Naive thymus-derived CD4-positive, alpha-beta T cell (primary cell): ENCODE data around the gene SF3B5. TPM values are rescaled to one million over a fixed set of nuclear protein-coding genes. Genes with fewer than 3 reads are reported as not detected.
"Not testable (repeated sequence)": the region's sequence is repeated elsewhere in the genome, so short reads cannot be mapped to it uniquely, and the experiment has no call there.

ENCODE experiments used
- ATAC-seq: fragments of 150-1000 bp; cut with Tn5 transposase; 2 replicates; pipeline ENCODE4 v1.10.0; 2021; ENCODE audit warnings: mild to moderate bottlenecking, moderate library complexity
- CTCF ChIA-PET: fragments of 350-600 bp; sonication (Branson Sonifier 250); formaldehyde crosslinking; loops from one replicate; lab custom pipeline; 2021; ENCODE audit warnings: antibody characterized with exemption; lab: Charles Lee
- POLR2A ChIA-PET: fragments of 350-600 bp; sonication (Branson Sonifier 250); formaldehyde crosslinking; loops from one replicate; lab custom pipeline; 2021; ENCODE audit warnings: antibody characterized with exemption, inconsistent platforms; lab: Charles Lee
- DNase-seq, 9 donors: peaks; one replicate each; pipeline versions ENCODE4 v3.0.0 to v3.0.0-alpha.2; 2020 to 2022; ENCODE audit warnings: mixed read lengths in 1 of 9
- H3K27ac ChIP-seq: one replicate; pipeline ENCODE4 v1.7.0; 2013; ENCODE audit warnings: mild to moderate bottlenecking, low read depth, low read length, moderate library complexity
- H3K27me3 ChIP-seq, 2 donors: one replicate each; pipeline ENCODE4 v1.7.0; 2013; ENCODE audit warnings: low read length in 2 of 2, mild to moderate bottlenecking in 2 of 2, moderate library complexity in 2 of 2; ENCODE audit not compliant: control insufficient read depth in 2 of 2, insufficient read depth in 2 of 2
- H3K36me3 ChIP-seq, 3 experiments: 1 replicate in 2 of 3; 2 replicates in 1 of 3; pipeline ENCODE4 v1.7.0; 2013; ENCODE audit warnings: low read length in 3 of 3, mild to moderate bottlenecking in 3 of 3, moderate library complexity in 1 of 3; ENCODE audit not compliant: insufficient read depth in 3 of 3, control insufficient read depth in 2 of 3
- H3K4me1 ChIP-seq, 2 donors: one replicate each; pipeline ENCODE4 v1.7.0; 2013; ENCODE audit warnings: low read length in 2 of 2, mild to moderate bottlenecking in 2 of 2, moderate library complexity in 1 of 2; ENCODE audit not compliant: control insufficient read depth in 2 of 2, insufficient read depth in 2 of 2
- H3K4me3 ChIP-seq: 2 replicates; pipeline ENCODE4 v1.7.0; 2013; ENCODE audit warnings: mild to moderate bottlenecking, low read length
- H3K9me3 ChIP-seq, 3 experiments: 1 replicate in 2 of 3; 2 replicates in 1 of 3; pipeline ENCODE4 v1.7.0; 2013; ENCODE audit warnings: low read length in 3 of 3; ENCODE audit not compliant: control insufficient read depth in 2 of 3
- H3K27ac Mint-ChIP-seq, 9 donors: one replicate each; pipeline ENCODE4 v1.8.0; 2020 to 2022; ENCODE audit warnings: mixed read lengths in 9 of 9, mild to moderate bottlenecking in 8 of 9, moderate library complexity in 5 of 9, inconsistent platforms in 2 of 9
- H3K27me3 Mint-ChIP-seq, 5 donors: one replicate each; pipeline ENCODE4 v1.8.0; 2021 to 2022; ENCODE audit warnings: mixed read lengths in 5 of 5, mild to moderate bottlenecking in 1 of 5
- H3K36me3 Mint-ChIP-seq, 5 donors: one replicate each; pipeline ENCODE4 v1.8.0; 2020 to 2022; ENCODE audit warnings: mixed read lengths in 5 of 5, mild to moderate bottlenecking in 3 of 5, inconsistent platforms in 1 of 5
- H3K4me1 Mint-ChIP-seq, 7 donors: one replicate each; pipeline ENCODE4 v1.8.0; 2020 to 2022; ENCODE audit warnings: mixed read lengths in 7 of 7, mild to moderate bottlenecking in 3 of 7, inconsistent platforms in 1 of 7
- H3K4me3 Mint-ChIP-seq, 10 donors: one replicate each; pipeline ENCODE4 v1.8.0; 2020 to 2022; ENCODE audit warnings: mild to moderate bottlenecking in 10 of 10, mixed read lengths in 10 of 10, moderate library complexity in 6 of 10, inconsistent platforms in 2 of 10
- H3K9me3 Mint-ChIP-seq, 11 donors: one replicate each; pipeline ENCODE4 v1.8.0; 2020 to 2022; ENCODE audit warnings: mixed read lengths in 11 of 11, mild to moderate bottlenecking in 4 of 11, inconsistent platforms in 1 of 11, moderate library complexity in 1 of 11
- intact Hi-C, 2 donors: fragments of 100-400 bp; cut with micrococcal nuclease; formaldehyde crosslinking; loops; one replicate each; pipeline ENCODE4 v1.15.1; 2023
- polyA plus RNA-seq, 2 donors: library from polyadenylated mRNA; unstranded; fragments of 300-500 nt; fragmentation: Illumina TruSeq; gene quantifications; one replicate each; pipeline ENCODE4 v1.2.3, GENCODE V29; 2021
- total RNA-seq, 6 experiments: library from RNA in 5 of 6; stranded (reverse) in 5 of 6; gene quantifications; 1 replicate in 5 of 6; 2 replicates in 1 of 6; pipeline ENCODE4 v1.2.3 and lab custom pipeline; 2021 to 2026

SF3B5 gene
- total and polyA plus RNA-seq, 7 experiments from 2014 or later = 89.2 to 444 (median 145) TPM

GRCh38 chr6:144087789-144088426 is 7.5 kb downstream of the SF3B5 start:
- Histone ChIP-seq H3K27me3 (no peaks in the 10 kb centered on the region), H3K9me3 (no peaks in the 10 kb centered on the region), H3K27ac (no peak overlapping the region), H3K4me3 (no peak overlapping the region), H3K4me1 (no peaks in the 10 kb centered on the region), H3K36me3 (no peaks in the 10 kb centered on the region)
- intact Hi-C loops = no loop called here
- H3K9me3 Mint-ChIP-seq = no peaks in the 10 kb centered on the region
- ChIA-PET CTCF (interaction anchor here (1.1 to 1.2 kb wide), 2 partner anchors 12 to 148 kb away, joined by 3 to 4 read pairs; no protein-coding TSS in a partner anchor), POLR2A (no interaction called here)
- H3K27ac Mint-ChIP-seq = peak overlapping the region in 1 of 9 donors; percentile 16
- no peaks in the 10 kb centered on the region for H3K27me3 Mint-ChIP-seq
- DNase-seq = no peak
- H3K4me3 Mint-ChIP-seq = no peak overlapping the region
- ATAC-seq = peak; percentile 50
- H3K4me1 Mint-ChIP-seq = peaks cover 0 to 10% (median 3%) of the 10 kb centered on the region in 7 donors
- H3K36me3 Mint-ChIP-seq = peaks cover 2 to 20% (median 10%) of the 10 kb centered on the region in 5 donors

DNA sequence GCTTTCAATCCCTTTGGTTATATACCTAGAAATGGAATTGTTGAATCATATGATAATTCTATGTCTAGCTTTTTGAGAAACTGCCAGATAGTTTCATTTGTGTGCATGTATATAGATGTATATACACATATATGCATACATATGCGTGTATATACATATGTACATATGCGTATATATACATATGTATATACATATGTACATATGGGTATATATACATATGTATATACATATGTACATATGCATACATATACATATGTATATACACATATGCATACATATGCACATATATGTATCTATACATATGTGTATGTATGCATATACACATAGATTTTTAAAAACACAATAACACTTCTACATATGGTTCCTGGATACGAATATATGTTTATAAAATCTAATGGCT is 8.4 kb downstream of the SF3B5 start:
- no peak overlapping the region for H3K27ac ChIP-seq
- no peaks in the 10 kb centered on the region for H3K9me3 ChIP-seq
- Mint-ChIP-seq H3K27ac (no peak overlapping the region), H3K27me3 (no peaks in the 10 kb centered on the region), H3K9me3 (no peaks in the 10 kb centered on the region), H3K4me1 (peaks cover 0 to 10% (median 1%) of the 10 kb centered on the region in 7 donors), H3K4me3 (no peak overlapping the region), H3K36me3 (peaks cover 2 to 20% (median 10%) of the 10 kb centered on the region in 5 donors)
- intact Hi-C loops = no loop called here
- H3K36me3 ChIP-seq = no peaks in the 10 kb centered on the region
- DNase-seq (no peak), ATAC-seq (no peak)
- ChIA-PET POLR2A (no interaction called here), CTCF (no interaction called here)
- H3K4me1 ChIP-seq = no peaks in the 10 kb centered on the region
- H3K4me3 ChIP-seq = no peak overlapping the region
- no peaks in the 10 kb centered on the region for H3K27me3 ChIP-seq

DNA sequence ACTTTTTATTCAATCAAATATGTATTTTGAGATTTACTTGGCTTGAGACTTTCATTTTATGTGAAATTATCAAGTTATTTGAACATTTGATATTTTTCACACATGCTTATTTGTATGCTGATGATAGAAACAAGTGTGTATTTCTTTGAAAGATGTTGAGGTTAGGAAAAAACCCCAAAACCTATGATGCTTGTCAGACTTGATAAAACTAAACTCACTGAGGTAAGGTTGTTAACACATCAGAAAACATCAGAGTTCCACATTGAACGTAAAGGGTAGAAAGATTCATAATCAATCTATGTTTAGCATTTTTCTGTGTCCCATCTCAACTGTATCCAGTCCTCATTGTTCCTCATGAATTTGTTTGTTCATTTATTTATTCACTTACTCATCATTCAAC is 12.2 kb downstream of the SF3B5 start:
- DNase-seq = no peak
- ChIA-PET CTCF (no interaction called here), POLR2A (no interaction called here)
- Mint-ChIP-seq H3K27ac (no peak overlapping the region), H3K4me3 (no peak overlapping the region), H3K36me3 (peaks cover 0 to 13% (median 6%) of the 10 kb centered on the region in 5 donors), H3K27me3 (no peaks in the 10 kb centered on the region), H3K4me1 (peaks cover 0 to 6% (median 0%) of the 10 kb centered on the region in 7 donors), H3K9me3 (no peaks in the 10 kb centered on the region)
- Histone ChIP-seq H3K4me3 (no peak overlapping the region), H3K9me3 (no peaks in the 10 kb centered on the region), H3K36me3 (no peaks in the 10 kb centered on the region), H3K27me3 (no peaks in the 10 kb centered on the region), H3K27ac (no peak overlapping the region), H3K4me1 (no peaks in the 10 kb centered on the region)
- intact Hi-C loops = no loop called here
- ATAC-seq = no peak

DNA sequence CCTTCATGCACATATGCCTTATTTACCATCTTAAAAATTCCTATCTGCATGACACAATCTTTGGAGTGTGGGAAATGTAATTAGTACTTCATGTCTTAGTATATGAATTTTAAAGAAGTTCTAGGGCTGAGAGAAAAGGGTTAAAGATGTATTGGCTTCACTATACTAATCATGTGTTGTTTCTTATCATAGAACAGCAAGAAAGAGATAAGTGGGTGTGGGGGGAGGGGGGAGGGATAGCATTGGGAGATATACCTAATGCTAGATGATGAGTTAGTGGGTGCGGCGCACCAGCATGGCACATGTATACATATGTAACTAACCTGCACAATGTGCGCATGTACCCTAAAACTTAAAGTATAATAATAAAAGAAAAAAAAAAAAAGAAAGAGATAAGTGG is 13.0 kb downstream of the SF3B5 start:
- H3K4me1 Mint-ChIP-seq, H3K36me3 Mint-ChIP-seq: not testable (repeated sequence)

GRCh38 chr6:144077871-144078270 is 17.5 kb downstream of the SF3B5 start:
- DNase-seq (no peak), ATAC-seq (no peak)
- Mint-ChIP-seq H3K27ac (no peak overlapping the region), H3K4me1 (peaks cover 0 to 11% (median 0%) of the 10 kb centered on the region in 7 donors), H3K36me3 (no peaks in the 10 kb centered on the region), H3K27me3 (peaks cover 0 to 3% (median 0%) of the 10 kb centered on the region in 5 donors), H3K9me3 (no peaks in the 10 kb centered on the region), H3K4me3 (no peak overlapping the region)
- ChIA-PET POLR2A (interaction anchor here (1.1 kb wide), 1 partner anchor 10 kb away, joined by 5 read pairs; no protein-coding TSS in a partner anchor), CTCF (no interaction called here)
- Histone ChIP-seq H3K36me3 (no peaks in the 10 kb centered on the region), H3K9me3 (no peaks in the 10 kb centered on the region), H3K4me3 (no peak overlapping the region), H3K27ac (no peak overlapping the region), H3K27me3 (no peaks in the 10 kb centered on the region), H3K4me1 (no peaks in the 10 kb centered on the region)
- intact Hi-C loops = no loop called here

More for the DNA sequence above, 13.0 kb downstream of the SF3B5 start:
- CTCF ChIA-PET, DNase-seq, H3K4me3 Mint-ChIP-seq, H3K4me3 ChIP-seq, H3K27me3 ChIP-seq, H3K27ac Mint-ChIP-seq, H3K27me3 Mint-ChIP-seq, H3K36me3 ChIP-seq, ATAC-seq, H3K9me3 Mint-ChIP-seq, H3K9me3 ChIP-seq, H3K4me1 ChIP-seq, POLR2A ChIA-PET, intact Hi-C loops, H3K27ac ChIP-seq: not testable (repeated sequence)

GRCh38 chr6:144075875-144076274 is 19.5 kb downstream of the SF3B5 start:
- no peaks in the 10 kb centered on the region for H3K36me3 ChIP-seq
- no peak for DNase-seq
- intact Hi-C loops = no loop called here
- Mint-ChIP-seq H3K9me3 (no peaks in the 10 kb centered on the region), H3K4me3 (no peak overlapping the region), H3K27me3 (peaks cover 0 to 6% (median 0%) of the 10 kb centered on the region in 5 donors), H3K4me1 (peaks cover 0 to 11% (median 0%) of the 10 kb centered on the region in 7 donors), H3K36me3 (no peaks in the 10 kb centered on the region), H3K27ac (no peak overlapping the region)
- no peak overlapping the region for H3K4me3 ChIP-seq
- CTCF ChIA-PET = interaction anchor here (1.0 to 1.2 kb wide), 2 partner anchors 11 to 13 kb away, joined by 3 read pairs; no protein-coding TSS in a partner anchor
- no peaks in the 10 kb centered on the region for H3K4me1 ChIP-seq
- ATAC-seq = no peak
- no peaks in the 10 kb centered on the region for H3K9me3 ChIP-seq
- H3K27me3 ChIP-seq = no peaks in the 10 kb centered on the region
- POLR2A ChIA-PET = no interaction called here
- no peak overlapping the region for H3K27ac ChIP-seq

DNA sequence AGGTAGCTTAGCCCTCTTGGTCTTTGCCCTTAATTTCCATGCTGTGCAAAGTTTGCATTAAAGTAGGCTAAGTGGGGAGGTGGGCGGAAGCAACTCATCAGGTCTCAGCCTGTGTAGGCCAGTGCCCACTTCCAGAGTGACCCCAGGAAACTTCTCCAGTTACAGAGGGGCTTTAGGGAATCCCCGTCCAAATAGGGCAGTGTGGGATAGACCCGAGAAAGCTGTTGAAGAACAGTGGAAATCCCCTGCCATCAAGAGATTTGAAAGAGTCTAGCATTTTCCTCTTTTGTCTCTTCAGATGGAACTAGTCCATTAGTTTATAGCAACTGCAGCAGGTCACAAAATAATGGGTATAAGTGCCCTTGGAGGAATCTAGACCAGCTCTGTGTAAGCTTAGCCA is 20.2 kb downstream of the SF3B5 start:
- POLR2A ChIA-PET = interaction anchor here (0.7 kb wide), 1 partner anchor 17 kb away, joined by 3 read pairs; no protein-coding TSS in a partner anchor
- intact Hi-C loops = no loop called here
- no peak for DNase-seq

More for the DNA sequence above, 20.2 kb downstream of the SF3B5 start:
- Histone ChIP-seq H3K27ac (no peak overlapping the region), H3K9me3 (no peaks in the 10 kb centered on the region), H3K36me3 (no peaks in the 10 kb centered on the region), H3K27me3 (no peaks in the 10 kb centered on the region), H3K4me3 (no peak overlapping the region), H3K4me1 (no peaks in the 10 kb centered on the region)
- H3K4me1 Mint-ChIP-seq = peaks cover 0 to 11% (median 0%) of the 10 kb centered on the region in 7 donors
- no peak overlapping the region for H3K27ac Mint-ChIP-seq
- H3K36me3 Mint-ChIP-seq = no peaks in the 10 kb centered on the region
- peaks cover 0 to 6% (median 0%) of the 10 kb centered on the region in 5 donors for H3K27me3 Mint-ChIP-seq
- no peaks in the 10 kb centered on the region for H3K9me3 Mint-ChIP-seq
- no peak overlapping the region for H3K4me3 Mint-ChIP-seq
- CTCF ChIA-PET = interaction anchor here (1.0 to 1.2 kb wide), 3 partner anchors 11 to 177 kb away, joined by 3 read pairs; no protein-coding TSS in a partner anchor
- no peak for ATAC-seq
